Subcutaneous adipose tissue (tissue), 4 donors: Measurements from ENCODE around the gene MAP2K3. TPM values are rescaled to one million over a fixed set of nuclear protein-coding genes. Genes with fewer than 3 reads are reported as not detected.

Experiments used
- CTCF ChIP-seq: fragments of 450-650 bp; IDR thresholded peaks from one replicate; pipeline ENCODE4 v1.5.1; 2016; ENCODE audit warnings: low read depth, mild to moderate bottlenecking, control low read depth, antibody characterized with exemption, moderate library complexity
- total RNA-seq, 4 donors: library from RNA; depleted of rRNA; stranded (reverse); fragments of >200 nt; gene quantifications; one replicate each; pipeline ENCODE4 v1.1.0, GENCODE V29; 2016

Gene MAP2K3
- total RNA-seq, 4 donors from 2014 or later: 17.0 to 36.2 (median 23.3) TPM

- TF ChIP-seq CTCF: no peak
Observed at GRCh38 chr17:21278450-21279197, 5.9 kb upstream of the MAP2K3 start.

- TF ChIP-seq CTCF: no peak
Observed at GRCh38 chr17:21279198-21279535, 5.3 kb upstream of the MAP2K3 start.

- no peak for TF ChIP-seq CTCF
Observed at GRCh38 chr17:21279582-21279981, 4.9 kb upstream of the MAP2K3 start.

- TF ChIP-seq CTCF: no peak
Observed at GRCh38 chr17:21280081-21280518, 4.4 kb upstream of the MAP2K3 start.

GRCh38 chr17:21282231-21282630 lies 2.3 kb upstream of the MAP2K3 start:
- no peak for TF ChIP-seq CTCF

GRCh38 chr17:21282850-21283249 lies 1.7 kb upstream of the MAP2K3 start:
- TF ChIP-seq CTCF: no peak

- TF ChIP-seq CTCF: no peak
Observed at GRCh38 chr17:21283482-21284318, 811 bp upstream of the MAP2K3 start.
